ENCODE measurements around the gene MEF2C.
"Not testable (repeated sequence)": the region's sequence is repeated elsewhere in the genome, so short reads cannot be mapped to it uniquely, and the experiment has no call there.

MEF2C gene

GRCh38 chr5:88825584-88826315, 57.2 kb downstream of the MEF2C start:
- no peak for DNase-seq

DNA sequence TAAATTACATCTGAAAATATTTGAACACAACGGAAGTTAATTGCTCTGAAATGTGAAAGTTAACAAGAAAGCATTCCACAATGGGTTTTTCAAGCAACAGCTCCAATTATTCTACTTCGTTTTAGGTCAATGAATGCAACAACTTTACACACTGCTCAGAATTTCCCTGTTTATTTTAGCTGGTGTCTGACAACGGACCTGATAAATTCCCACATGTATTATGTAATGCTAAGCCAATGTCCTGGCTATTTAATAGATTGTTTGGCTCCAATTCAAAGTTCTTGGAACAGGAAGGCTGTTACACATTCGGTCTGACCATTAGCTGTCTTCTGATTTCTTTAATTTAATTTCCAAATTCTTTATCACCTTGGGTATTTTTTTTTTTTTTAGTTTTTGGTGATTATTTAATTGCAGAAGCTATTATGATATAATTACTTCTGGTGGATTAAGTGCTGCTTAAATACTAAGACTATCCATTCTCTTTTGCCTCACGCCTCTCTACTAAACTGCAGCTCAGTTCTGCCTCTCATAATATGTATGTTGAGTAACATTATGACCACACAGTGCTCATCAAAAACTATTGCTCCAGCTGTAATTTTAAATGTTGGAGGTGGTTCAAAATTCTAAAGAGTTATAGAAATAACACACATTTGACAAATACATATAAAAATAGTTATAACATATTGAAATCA, 57.9 kb downstream of the MEF2C start:
- DNase-seq = peak; percentile 38

- DNase-seq = no peak
These were observed 58.8 kb downstream of the MEF2C start for GRCh38 chr5:88824141-88824540.

- DNase-seq = no peak
These were observed 59.8 kb downstream of the MEF2C start for GRCh38 chr5:88823201-88823600.

- DNase-seq = no peak
These were observed 61.8 kb downstream of the MEF2C start for GRCh38 chr5:88821161-88821560.

- no peak for DNase-seq
These were observed 62.4 kb downstream of the MEF2C start for GRCh38 chr5:88820581-88820980.

DNA sequence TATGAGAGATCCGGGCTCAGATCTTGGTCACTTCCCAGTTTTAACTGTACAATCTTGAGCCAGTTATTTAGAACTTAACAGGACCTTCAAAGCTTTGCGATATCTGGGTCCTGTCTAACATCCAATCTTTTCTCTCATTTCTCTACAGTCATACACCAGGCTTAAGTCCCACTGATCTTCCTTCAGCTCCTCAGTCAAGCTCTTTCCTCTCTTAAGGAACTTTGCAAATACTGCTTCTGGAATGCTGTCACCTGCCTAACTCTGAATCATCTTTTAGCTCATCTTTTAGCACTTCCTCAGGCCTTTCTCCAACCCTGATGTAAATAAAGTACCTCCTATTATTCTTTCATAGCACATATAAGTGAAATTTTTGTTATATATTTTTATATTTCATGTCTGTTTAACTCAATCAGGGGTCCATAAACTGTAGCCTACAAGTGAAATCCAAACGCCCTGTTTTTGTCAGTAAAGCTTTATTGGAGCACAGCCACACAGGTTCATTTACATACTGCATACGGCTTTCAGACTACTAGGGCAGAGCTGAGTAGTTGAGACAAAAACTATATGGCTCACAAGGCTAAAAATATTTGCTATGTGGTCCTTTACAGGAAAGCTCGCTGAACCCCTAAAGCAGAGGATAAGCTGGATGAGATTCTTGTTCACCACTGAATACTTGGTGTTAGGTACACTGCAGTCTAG, 63.5 kb downstream of the MEF2C start:
- DNase-seq = no peak

DNA sequence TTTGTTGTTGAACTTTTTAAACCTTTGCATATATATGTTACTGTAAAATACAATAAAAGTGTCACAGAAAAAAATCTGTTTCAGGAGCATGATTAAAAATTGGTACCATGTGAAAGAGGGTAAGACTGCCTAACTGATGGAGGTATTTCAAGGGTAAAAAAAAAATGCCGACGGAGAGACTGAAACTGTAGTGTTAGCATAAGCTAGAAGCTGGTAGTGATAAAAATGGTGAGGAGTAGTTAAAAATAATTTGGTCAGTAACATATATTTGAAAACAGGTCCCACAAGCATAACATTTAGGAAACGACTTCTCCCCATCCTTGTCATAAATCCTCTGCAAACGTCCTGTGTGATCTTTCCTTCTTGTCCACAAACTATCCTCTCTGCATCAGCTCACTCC, 64.7 kb downstream of the MEF2C start:
- no peak for DNase-seq

DNA sequence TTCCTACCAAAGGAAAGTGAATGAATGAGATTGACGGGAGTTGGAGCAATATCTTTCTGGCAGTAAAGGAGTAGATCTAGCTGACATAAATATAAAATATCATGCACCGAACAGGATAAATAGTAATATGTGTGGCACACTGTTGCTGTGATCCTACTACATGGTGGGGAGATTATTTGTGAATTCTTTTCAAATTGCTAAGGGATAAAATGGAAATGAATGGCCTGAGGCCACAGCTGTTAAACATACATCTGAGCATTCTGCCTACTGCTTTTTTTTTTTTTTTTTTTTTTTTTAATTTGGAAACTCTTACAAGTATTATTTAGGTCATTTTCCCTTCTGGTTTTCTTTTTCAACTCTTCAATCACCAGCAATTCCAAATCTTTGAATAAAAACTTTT, 66.8 kb downstream of the MEF2C start:
- DNase-seq = no peak

DNA sequence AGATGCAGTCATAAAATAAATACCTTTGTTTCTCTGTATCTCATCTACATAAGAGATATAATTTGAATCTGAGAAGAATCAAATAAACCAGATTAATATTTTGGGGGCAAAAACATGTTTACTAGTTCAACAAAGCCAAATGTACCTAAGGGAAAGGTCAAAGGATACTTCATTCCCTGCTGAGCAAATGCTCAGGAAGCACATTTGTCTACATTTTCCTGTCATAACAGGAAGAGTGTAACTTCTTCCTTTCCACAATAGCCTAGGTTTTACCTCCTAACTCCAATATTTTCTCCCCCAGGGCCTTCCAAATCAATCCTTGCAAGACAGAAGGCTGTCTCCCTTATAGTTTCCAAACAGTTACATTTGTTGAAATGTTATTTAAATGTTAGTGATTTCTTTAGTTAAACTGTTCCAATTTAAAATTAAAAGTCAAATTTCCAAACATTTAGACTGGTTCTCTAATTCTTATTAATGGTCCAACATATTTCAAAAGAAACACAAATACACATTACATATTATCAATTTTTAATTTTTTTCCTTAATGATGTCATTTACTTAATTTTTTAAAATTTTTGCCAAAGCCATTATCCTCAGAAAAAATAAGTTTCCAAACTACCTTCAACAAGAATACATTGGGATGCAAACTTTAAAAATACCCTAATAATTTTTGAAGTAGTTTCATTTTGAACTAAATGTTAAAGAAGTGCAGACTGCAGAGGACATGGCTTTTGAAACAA, 67.8 kb downstream of the MEF2C start:
- DNase-seq = no peak

DNA sequence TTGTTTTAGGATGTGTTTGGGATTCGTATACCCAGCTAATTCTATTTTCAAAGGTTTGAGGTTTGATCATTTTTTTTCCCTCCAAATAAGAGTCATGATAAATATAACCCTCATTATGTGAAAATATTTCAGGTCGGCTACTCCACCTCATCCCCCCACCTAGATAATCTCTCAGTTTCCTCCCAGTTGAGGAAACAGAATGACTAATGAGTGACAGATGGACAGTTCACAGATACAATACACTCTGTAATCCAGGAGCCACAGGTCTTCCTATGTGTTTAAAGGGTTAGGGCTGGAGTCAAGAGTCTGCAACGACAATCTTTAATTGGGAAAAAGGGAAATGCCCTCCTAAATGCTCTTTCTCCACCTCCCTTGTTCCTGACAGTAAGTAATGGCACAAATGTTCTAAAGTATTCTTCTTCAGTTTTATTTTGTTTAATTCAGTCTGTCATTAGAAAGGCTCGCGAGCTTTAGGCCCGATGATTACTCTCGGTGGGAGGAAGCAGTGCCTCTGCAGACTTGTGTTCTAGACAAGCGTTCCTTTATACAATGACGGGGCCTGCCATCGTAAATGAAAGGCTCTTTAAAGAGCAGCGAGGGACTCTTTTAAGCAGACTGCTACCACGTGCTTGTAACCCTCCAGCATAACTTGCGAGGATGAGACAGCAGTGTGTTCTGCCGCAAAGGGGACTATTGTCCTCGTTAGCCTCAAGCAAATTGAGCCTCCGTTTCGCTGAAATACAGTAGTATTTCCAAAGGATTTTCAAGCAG, 69.0 kb downstream of the MEF2C start:
- DNase-seq = no peak

DNA sequence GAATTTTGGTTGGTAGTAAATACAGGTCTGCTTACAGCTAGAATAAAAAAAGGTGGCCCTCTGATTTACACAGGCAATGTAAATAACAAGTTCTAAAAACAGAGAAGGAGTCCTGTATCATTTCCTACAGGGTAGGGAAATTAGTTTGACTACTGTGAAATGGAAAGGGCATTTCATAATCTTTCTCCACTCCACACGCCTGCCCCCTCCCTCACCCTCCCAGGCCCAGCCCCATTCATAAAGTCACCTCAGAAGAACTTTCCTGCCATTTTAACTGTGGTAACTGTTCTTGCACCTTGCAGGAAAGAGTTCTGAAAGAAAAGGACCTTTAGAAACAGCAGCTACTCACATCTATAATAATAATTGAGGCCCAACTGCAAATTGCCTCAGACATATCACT, 69.7 kb downstream of the MEF2C start:
- DNase-seq = no peak

- no peak for DNase-seq
These were observed 74.8 kb downstream of the MEF2C start for GRCh38 chr5:88808153-88808552.

DNA sequence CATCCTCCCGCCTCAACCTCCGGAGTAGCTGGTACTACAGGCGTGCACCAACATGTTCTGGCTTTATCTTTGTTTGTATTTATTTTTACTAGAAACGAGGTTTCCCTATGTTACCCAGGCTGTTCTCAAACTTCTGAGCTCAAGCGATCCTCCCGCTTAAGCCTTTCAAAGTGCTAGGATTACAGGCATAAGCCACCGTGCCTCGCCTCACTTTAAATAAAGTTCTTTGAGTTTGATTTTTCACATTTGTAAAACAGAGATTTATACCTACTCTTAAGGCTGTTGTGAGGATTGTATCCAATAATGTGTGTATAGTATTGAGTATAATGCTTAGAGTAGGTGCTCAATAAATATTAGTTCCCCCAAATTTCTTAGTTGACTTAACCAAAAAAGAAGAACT, 75.7 kb downstream of the MEF2C start:
- no peak for DNase-seq

GRCh38 chr5:88806338-88806737, 76.6 kb downstream of the MEF2C start:
- no peak for DNase-seq

GRCh38 chr5:88805151-88805784, 77.7 kb downstream of the MEF2C start:
- DNase-seq = no peak

DNA sequence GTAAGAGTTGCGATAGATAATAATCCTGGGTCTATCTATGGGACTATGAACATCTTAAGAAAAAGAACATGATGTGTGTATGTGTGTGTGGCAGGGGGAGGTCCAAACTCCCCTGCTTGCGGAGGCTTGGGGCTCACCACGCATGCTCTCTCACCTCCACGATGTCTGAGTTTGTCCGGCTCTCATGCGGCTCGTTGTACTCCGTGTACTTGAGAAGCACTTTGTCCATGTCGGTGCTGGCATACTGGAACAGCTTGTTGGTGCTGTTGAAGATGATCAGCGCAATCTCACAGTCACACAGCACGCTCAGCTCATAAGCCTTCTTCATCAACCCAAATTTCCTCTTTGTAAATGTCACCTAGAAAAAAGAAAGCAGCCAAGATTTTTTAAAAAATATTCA, 78.5 kb downstream of the MEF2C start:
- DNase-seq = no peak

- DNase-seq = no peak
These were observed 79.7 kb downstream of the MEF2C start for GRCh38 chr5:88803309-88803708.

DNA sequence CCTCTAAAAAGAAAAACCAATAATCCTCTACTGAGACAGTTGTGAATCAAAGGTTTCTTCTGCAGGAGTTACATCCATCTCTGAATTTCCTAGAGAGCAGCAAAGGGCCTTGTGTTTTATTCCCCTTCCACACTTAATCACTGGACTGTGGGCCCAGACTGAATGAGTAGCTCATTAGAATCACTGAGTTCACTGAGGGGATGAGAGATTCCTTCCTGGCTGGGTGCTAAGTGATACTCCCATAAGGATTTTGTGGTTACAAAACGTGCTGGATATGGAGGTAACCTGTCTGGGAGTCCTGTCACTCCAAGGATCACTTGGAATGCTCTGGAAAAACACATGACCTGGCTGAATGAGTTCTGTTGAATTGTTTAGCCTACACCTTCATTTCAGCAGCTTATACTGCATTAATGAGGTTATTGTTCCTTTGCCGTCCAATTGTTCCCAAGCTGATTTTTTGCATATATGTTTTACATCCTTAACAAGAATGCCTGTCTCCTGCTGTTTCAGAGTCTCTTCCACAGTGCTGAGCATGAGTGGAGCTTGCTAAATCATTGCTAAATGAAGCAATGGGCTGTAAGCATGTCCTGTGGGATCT, 82.9 kb downstream of the MEF2C start:
- no peak for DNase-seq

DNA sequence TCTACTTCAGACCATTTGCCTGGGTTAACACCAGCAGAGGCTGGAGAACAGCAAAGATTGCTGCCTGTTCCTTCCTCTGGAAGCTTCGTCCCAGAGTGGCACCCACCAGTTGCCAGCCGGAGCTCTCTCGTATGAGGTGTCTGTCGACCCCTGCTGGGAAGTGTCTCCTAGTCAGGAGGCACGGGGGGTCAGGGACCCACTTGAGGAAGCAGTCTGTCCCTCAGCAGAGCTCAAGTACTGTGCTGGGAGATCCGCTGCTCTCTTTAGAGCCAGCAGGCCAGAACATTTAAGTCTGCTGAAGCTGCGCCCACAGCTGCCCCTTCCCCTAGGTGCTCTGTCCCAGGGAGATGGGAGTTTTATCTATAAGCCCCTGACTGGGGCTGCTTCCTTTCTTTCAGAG, 84.1 kb downstream of the MEF2C start:
- DNase-seq = not testable (repeated sequence)

DNA sequence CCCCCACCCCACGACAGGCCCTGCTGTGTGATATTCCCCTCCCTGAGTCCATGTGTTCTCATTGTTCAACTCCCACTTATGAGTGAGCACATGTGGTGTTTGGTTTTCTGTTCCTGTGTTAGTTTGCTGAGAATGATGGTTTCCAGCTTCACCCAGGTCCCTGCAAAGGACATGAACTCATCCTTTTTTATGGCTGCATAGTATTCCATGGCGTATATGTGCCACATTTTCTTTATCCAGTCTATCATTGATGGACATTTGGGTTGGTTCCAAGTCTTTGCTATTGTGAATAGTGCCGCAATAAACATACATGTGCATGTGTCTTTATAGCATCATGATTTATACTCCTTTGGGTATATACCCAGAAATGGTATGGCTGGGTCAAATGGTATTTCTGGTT, 89.2 kb downstream of the MEF2C start:
- DNase-seq = not testable (repeated sequence)

All from EL (cell line).